Mesothelial cell of epicardium (in vitro differentiated cells): ENCODE results near the gene FBXL5. TPM values are rescaled to one million over a fixed set of nuclear protein-coding genes. Genes with fewer than 3 reads are reported as not detected.

Experiments used
- DNase-seq, 2 experiments: peaks; one replicate each; pipeline ENCODE4 v3.0.0; 2021; ENCODE audit warnings: low spot score in 2 of 2; ENCODE audit not compliant: unreplicated experiment in 2 of 2
- H3K27ac Mint-ChIP-seq: 2 replicates; pipeline ENCODE4 v1.8.0; 2021; ENCODE audit warnings: mixed read lengths
- H3K27me3 Mint-ChIP-seq: 2 replicates; pipeline ENCODE4 v1.8.0; 2021; ENCODE audit warnings: low read depth, mixed read lengths
- H3K36me3 Mint-ChIP-seq: 2 replicates; pipeline ENCODE4 v1.8.0; 2021; ENCODE audit warnings: mixed read lengths
- H3K4me1 Mint-ChIP-seq: 2 replicates; pipeline ENCODE4 v1.8.0; 2021; ENCODE audit warnings: mixed read lengths
- H3K4me3 Mint-ChIP-seq: 2 replicates; pipeline ENCODE4 v1.8.0; 2021; ENCODE audit warnings: mild to moderate bottlenecking, moderate library complexity, mixed read lengths
- H3K9me3 Mint-ChIP-seq: 2 replicates; pipeline ENCODE4 v1.8.0; 2021; ENCODE audit warnings: mixed read lengths
- total RNA-seq: library from RNA; stranded (reverse); gene quantifications from 3 replicates; pipeline ENCODE4 v1.2.1, GENCODE V29; 2021
- TF ChIP-seq, protein P1 (sequence below): fragments of 200-600 bp; sonication (generic); IDR thresholded peaks from one replicate; pipeline ENCODE4 v1.5.0; 2021; ENCODE audit warnings: antibody characterized with exemption; ENCODE audit not compliant: unreplicated experiment

The FBXL5 gene
- total RNA-seq, 1 donor from 2014 or later: 56.5 TPM

- Mint-ChIP-seq H3K4me1 (peaks cover 17% of the 10 kb centered on the region), H3K27me3 (no peaks in the 10 kb centered on the region), H3K36me3 (peaks cover 21% of the 10 kb centered on the region), H3K4me3 (no peak overlapping the region), H3K27ac (peak overlapping the region; percentile 94), H3K9me3 (peaks cover 7% of the 10 kb centered on the region)
- TF ChIP-seq, protein P1, sequence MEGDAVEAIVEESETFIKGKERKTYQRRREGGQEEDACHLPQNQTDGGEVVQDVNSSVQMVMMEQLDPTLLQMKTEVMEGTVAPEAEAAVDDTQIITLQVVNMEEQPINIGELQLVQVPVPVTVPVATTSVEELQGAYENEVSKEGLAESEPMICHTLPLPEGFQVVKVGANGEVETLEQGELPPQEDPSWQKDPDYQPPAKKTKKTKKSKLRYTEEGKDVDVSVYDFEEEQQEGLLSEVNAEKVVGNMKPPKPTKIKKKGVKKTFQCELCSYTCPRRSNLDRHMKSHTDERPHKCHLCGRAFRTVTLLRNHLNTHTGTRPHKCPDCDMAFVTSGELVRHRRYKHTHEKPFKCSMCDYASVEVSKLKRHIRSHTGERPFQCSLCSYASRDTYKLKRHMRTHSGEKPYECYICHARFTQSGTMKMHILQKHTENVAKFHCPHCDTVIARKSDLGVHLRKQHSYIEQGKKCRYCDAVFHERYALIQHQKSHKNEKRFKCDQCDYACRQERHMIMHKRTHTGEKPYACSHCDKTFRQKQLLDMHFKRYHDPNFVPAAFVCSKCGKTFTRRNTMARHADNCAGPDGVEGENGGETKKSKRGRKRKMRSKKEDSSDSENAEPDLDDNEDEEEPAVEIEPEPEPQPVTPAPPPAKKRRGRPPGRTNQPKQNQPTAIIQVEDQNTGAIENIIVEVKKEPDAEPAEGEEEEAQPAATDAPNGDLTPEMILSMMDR: no peak
- no peak for DNase-seq
Observed at GRCh38 chr4:15691346-15692135, 36.4 kb upstream of the FBXL5 start.

- H3K36me3 Mint-ChIP-seq: peaks cover 29% of the 10 kb centered on the region
- no peak overlapping the region for H3K4me3 Mint-ChIP-seq
- peaks cover 7% of the 10 kb centered on the region for H3K9me3 Mint-ChIP-seq
- peaks cover 17% of the 10 kb centered on the region for H3K4me1 Mint-ChIP-seq
- no peaks in the 10 kb centered on the region for H3K27me3 Mint-ChIP-seq
- no peak for DNase-seq
- TF ChIP-seq, protein P1: no peak
- peak overlapping the region; percentile 94 for H3K27ac Mint-ChIP-seq
Observed at GRCh38 chr4:15690020-15690809, 35.1 kb upstream of the FBXL5 start.

DNA sequence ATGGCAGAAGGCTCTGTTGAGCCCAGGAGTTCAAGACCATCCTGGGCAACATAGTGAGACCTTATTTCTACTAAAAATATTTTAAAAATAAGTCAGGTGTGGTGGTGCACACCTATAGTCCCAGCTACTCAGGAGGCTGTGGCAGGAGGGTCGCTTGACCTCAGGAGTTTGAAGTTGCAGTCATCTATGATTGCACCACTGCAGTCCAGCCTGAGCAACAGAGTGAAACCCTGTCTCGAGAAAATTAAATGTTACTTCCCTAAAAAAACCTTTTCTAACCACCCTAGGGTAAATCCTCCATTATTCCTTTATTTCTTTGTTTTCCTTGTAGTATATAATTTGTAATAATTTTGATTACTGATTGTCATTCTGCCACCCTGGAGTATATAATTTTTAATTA lies 34.4 kb upstream of the FBXL5 start:
- Mint-ChIP-seq H3K36me3 (peaks cover 33% of the 10 kb centered on the region), H3K27me3 (no peaks in the 10 kb centered on the region), H3K4me3 (no peak overlapping the region), H3K9me3 (peaks cover 7% of the 10 kb centered on the region), H3K27ac (peak overlapping the region; percentile 94), H3K4me1 (peaks cover 18% of the 10 kb centered on the region)
- DNase-seq: no peak
- TF ChIP-seq, protein P1: no peak

- no peak for DNase-seq
- TF ChIP-seq, protein P1: no peak
- Mint-ChIP-seq H3K27ac (peak overlapping the region; percentile 9), H3K4me1 (peaks cover 30% of the 10 kb centered on the region), H3K27me3 (no peaks in the 10 kb centered on the region), H3K36me3 (peaks cover 28% of the 10 kb centered on the region), H3K9me3 (no peaks in the 10 kb centered on the region), H3K4me3 (no peak overlapping the region)
Observed at GRCh38 chr4:15688051-15688450, 32.9 kb upstream of the FBXL5 start.

DNA sequence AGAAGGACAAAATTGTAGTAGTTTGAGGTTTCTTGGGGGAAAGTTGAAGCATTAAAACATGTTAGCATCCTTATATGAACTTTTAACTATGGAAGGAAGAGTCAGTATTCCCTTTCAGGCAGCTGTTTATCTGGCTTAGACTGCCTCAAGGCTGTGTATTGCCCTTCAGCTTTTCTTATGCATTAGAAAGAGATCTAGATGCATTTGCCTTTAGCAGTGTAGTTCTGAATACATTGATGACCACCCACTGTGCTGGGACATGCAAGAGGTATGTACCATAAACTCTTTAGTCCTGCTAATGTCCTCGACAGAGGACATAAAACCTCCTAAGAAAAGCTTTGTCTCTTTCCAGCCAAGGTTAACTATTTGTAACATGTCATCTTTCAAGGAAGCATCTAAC lies 29.3 kb upstream of the FBXL5 start:
- no peak for DNase-seq
- peaks cover 28% of the 10 kb centered on the region for H3K4me1 Mint-ChIP-seq
- no peaks in the 10 kb centered on the region for H3K9me3 Mint-ChIP-seq
- TF ChIP-seq, protein P1: no peak
- H3K36me3 Mint-ChIP-seq: peaks cover 28% of the 10 kb centered on the region
- no peak overlapping the region for H3K4me3 Mint-ChIP-seq
- H3K27ac Mint-ChIP-seq: peak overlapping the region; percentile 84
- no peaks in the 10 kb centered on the region for H3K27me3 Mint-ChIP-seq
